HG03521 (cell line): ENCODE measurements around the gene PSD4.

Experiments
- ATAC-seq: cut with Tn5 transposase; IDR thresholded peaks from one replicate; pipeline ENCODE4 v1.9.1; 2021; ENCODE audit warnings: mild to moderate bottlenecking, moderate library complexity; ENCODE audit not compliant: unreplicated experiment

PSD4 gene

GRCh38 chr2:113203217-113203530 is 29.4 kb downstream of the PSD4 start:
- no peak for ATAC-seq

- peak; percentile 65 for ATAC-seq
These were observed 30.2 kb downstream of the PSD4 start for GRCh38 chr2:113203901-113204519.

GRCh38 chr2:113206251-113206650 is 32.5 kb downstream of the PSD4 start:
- ATAC-seq, result no peak

GRCh38 chr2:113207021-113207420 is 33.2 kb downstream of the PSD4 start:
- ATAC-seq, result no peak

GRCh38 chr2:113208396-113208795 is 34.6 kb downstream of the PSD4 start:
- no peak for ATAC-seq

- ATAC-seq, result no peak
These were observed 35.4 kb downstream of the PSD4 start for GRCh38 chr2:113209011-113209645.

- no peak for ATAC-seq
These were observed 35.9 kb downstream of the PSD4 start for GRCh38 chr2:113209646-113210171.

GRCh38 chr2:113211226-113212105 is 37.7 kb downstream of the PSD4 start:
- no peak for ATAC-seq

GRCh38 chr2:113212245-113213060 is 38.7 kb downstream of the PSD4 start:
- no peak for ATAC-seq

- no peak for ATAC-seq
These were observed 39.5 kb downstream of the PSD4 start for GRCh38 chr2:113213061-113213930.

GRCh38 chr2:113214141-113214540 is 40.4 kb downstream of the PSD4 start:
- ATAC-seq, result no peak

- no peak for ATAC-seq
These were observed 41.3 kb downstream of the PSD4 start for GRCh38 chr2:113215056-113215455.

- ATAC-seq, result no peak
These were observed 42.5 kb downstream of the PSD4 start for GRCh38 chr2:113216321-113216720.

GRCh38 chr2:113216891-113217454 is 43.2 kb downstream of the PSD4 start:
- no peak for ATAC-seq

GRCh38 chr2:113217455-113218282 is 43.9 kb downstream of the PSD4 start:
- ATAC-seq, result no peak

GRCh38 chr2:113218283-113219091 is 44.7 kb downstream of the PSD4 start:
- no peak for ATAC-seq

- no peak for ATAC-seq
These were observed 45.3 kb downstream of the PSD4 start for GRCh38 chr2:113219092-113219441.

GRCh38 chr2:113219525-113219888 is 45.7 kb downstream of the PSD4 start:
- no peak for ATAC-seq
